GM18502 (cell line): ENCODE data around the gene PDE4C.

Source experiments
- ATAC-seq: cut with Tn5 transposase; IDR thresholded peaks from one replicate; pipeline ENCODE4 v1.9.1; 2021; ENCODE audit warnings: mild to moderate bottlenecking; ENCODE audit not compliant: unreplicated experiment, poor library complexity

Gene PDE4C

GRCh38 chr19:18254546-18255503 is 28.6 kb upstream of the PDE4C start:
- no peak for ATAC-seq

GRCh38 chr19:18253716-18254115 is 27.5 kb upstream of the PDE4C start:
- ATAC-seq = no peak

- no peak for ATAC-seq
Observed at GRCh38 chr19:18253130-18253529, 26.9 kb upstream of the PDE4C start.

GRCh38 chr19:18252370-18252717 is 26.1 kb upstream of the PDE4C start:
- ATAC-seq = no peak

GRCh38 chr19:18251587-18252369 is 25.5 kb upstream of the PDE4C start:
- ATAC-seq = no peak

GRCh38 chr19:18249834-18250233 is 23.6 kb upstream of the PDE4C start:
- no peak for ATAC-seq

- no peak for ATAC-seq
Observed at GRCh38 chr19:18245297-18245696, 19.1 kb upstream of the PDE4C start.

GRCh38 chr19:18239303-18239702 is 13.1 kb upstream of the PDE4C start:
- no peak for ATAC-seq

- no peak for ATAC-seq
Observed at GRCh38 chr19:18234194-18234593, 8.0 kb upstream of the PDE4C start.

GRCh38 chr19:18233224-18233825 is 7.1 kb upstream of the PDE4C start:
- no peak for ATAC-seq

- ATAC-seq = no peak
Observed at GRCh38 chr19:18232540-18233223, 6.4 kb upstream of the PDE4C start.

- no peak for ATAC-seq
Observed at GRCh38 chr19:18231775-18232174, 5.5 kb upstream of the PDE4C start.

- no peak for ATAC-seq
Observed at GRCh38 chr19:18230941-18231734, 4.9 kb upstream of the PDE4C start.

- ATAC-seq = no peak
Observed at GRCh38 chr19:18229915-18230314, 3.7 kb upstream of the PDE4C start.

- ATAC-seq = no peak
Observed at GRCh38 chr19:18229474-18229873, 3.2 kb upstream of the PDE4C start.

- no peak for ATAC-seq
Observed at GRCh38 chr19:18227781-18228271, 1.6 kb upstream of the PDE4C start.

- ATAC-seq = no peak
Observed at GRCh38 chr19:18226956-18227780, 930 bp upstream of the PDE4C start.

- ATAC-seq = no peak
Observed at GRCh38 chr19:18225355-18225701, 910 bp downstream of the PDE4C start.
